HG03196 (cell line): ENCODE results near the gene C10orf90.
"Not testable (repeated sequence)": the region's sequence is repeated elsewhere in the genome, so short reads cannot be mapped to it uniquely, and the experiment has no call there.

Source experiments
- ATAC-seq: cut with Tn5 transposase; IDR thresholded peaks from one replicate; pipeline ENCODE4 v1.9.1; 2021; ENCODE audit not compliant: unreplicated experiment

The C10orf90 gene

DNA sequence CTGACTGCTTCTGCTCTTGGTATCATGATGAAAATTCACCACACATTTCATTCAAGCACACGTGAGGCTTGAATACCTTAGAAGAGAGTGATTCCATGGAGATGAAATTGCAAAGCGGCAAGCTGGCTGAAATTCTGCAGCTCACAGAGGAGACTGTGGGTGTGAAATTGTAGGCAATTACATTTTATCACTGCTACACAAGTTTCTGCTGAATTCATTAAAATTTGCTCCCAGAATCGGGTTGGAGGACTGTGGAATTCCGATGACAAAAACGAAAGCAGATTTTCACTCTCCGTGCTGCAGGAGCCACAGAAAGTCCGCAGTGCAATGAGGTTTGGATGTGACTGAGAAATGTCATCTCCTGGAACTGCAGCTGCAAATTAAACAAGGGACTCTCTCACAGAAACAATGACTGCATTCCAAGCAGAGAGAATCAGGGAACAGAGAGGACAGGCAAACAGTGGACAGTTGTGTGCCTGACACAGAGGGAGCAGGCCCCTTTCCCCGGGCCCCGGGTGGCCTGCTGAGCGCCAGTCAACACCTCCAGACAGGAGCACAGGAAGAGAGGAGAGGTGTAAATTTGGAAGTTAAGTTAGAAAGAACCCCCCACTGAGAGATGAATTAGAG, 109.1 kb downstream of the C10orf90 start:
- ATAC-seq: no peak

DNA sequence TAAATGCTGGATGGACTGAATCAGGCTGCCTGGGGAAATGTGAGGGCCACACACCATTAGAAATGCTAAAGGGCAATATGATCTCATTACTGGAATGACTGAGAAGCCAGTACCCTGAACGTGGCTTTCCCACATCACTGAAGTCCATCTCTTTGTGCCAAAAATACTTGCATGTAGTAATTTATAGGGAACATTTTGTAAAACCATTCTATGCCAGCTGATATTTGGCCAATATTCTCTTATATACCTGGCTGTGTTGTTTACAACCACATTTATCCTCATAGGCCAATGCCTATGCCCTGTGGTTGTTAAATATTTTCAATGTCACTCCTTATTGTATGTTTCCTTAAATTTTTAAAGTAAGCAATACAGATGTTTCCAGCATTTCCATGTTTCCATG, 111.6 kb downstream of the C10orf90 start:
- no peak for ATAC-seq

DNA sequence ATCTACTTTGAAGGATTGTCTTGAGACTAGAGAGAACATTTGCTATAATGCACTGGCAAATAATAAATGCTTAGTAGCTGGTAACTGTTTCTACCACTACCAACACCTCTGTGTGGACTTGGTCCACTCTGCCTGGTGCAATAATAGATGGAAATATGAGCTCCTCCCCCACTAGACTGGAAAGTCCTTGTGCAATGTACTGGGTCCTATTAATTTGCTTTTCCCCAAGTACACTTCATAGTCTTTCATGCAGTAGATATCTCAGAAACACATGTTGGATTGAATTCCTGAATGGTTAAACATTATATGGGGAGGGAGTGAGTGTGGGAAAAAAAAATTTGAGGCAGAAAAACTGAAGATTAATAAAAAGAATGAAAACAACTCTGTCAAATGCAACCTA, 119.3 kb downstream of the C10orf90 start:
- ATAC-seq: no peak

DNA sequence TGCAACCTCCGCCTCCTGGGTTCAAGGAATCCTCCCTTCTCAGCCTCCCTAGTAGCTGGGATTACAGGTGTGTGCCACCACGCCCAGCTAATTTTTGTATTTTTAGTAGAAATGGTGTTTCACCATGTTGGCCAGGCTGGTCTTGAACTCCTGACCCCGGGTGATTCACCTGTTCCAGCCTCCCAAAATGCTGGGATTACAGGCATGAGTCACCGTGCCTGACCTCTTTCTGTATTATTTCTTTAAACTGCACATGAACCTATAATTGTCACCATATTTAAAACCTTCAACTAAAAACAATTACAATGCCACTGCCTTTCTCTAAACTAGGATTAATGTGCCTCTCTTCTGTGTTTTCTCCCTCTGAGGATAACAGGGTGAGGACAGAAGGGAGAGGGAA, 119.9 kb downstream of the C10orf90 start:
- ATAC-seq: not testable (repeated sequence)

DNA sequence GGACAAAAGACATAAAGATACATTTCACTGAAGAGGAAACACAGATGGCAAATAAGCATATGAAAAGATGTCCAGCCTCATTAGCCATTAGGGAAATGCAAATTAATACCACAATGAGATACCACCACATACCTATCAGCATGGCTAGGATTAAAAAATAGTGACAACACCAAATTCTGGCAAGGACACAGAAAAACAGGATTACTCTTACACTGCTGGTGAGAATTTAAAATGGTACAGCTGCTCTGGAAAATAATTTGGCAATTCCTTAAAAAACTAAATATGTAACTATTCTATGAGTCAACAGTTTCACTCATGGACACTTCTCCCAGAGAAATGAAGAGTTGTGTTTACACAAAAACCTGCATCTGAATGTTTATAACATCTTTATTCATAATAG, 121.1 kb downstream of the C10orf90 start:
- ATAC-seq: no peak

DNA sequence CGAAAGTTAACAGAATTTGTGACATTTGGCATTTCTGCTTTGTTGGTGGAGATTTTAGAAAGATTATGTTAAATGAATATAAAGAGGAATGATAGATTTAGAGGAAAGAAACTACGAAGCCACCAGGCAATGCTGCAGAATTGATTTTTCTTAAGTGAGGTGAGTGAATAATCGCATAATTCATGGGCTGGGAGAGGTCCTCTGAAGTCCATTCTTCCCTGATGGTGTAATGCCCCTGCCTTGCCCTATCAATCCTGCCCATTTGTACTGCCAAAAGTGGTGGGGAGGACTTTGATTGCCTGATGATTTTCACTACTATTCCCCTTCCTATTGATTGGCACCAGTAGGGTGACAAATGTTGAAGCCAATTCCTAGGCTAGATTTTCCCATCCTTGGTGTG, 125.9 kb downstream of the C10orf90 start:
- no peak for ATAC-seq

DNA sequence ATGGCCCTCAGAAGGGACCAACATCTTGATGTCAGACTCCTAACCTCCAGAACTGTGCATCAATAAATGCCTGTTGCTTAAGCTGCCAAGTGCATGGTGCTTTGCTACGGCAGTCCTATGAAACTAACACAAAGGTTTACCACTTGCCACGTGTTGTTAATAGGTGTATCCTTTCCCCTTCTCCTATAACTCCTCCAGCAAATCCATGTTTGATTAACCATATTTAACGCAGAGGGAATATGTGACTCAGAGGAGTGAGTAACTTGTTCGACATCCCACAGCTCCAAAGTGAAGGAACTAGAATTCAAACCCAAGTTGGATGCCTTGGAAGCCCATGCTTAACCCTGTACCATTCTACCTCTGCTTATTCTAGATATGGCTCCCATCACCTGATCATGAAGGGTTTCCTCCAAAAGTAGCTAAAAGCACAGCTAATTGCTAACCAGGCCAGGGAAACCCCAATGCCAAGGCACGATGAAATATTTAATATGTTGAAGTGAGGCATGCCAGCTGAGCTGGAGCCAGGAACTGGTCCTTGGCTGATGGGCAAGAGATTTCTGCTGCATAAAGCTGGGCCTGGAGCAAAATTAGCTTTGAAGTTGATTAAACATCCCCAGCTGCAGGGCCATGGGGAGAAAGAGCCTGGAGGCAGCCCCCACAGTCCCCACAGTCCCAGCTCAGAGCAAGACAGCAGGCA, 131.9 kb downstream of the C10orf90 start:
- no peak for ATAC-seq

DNA sequence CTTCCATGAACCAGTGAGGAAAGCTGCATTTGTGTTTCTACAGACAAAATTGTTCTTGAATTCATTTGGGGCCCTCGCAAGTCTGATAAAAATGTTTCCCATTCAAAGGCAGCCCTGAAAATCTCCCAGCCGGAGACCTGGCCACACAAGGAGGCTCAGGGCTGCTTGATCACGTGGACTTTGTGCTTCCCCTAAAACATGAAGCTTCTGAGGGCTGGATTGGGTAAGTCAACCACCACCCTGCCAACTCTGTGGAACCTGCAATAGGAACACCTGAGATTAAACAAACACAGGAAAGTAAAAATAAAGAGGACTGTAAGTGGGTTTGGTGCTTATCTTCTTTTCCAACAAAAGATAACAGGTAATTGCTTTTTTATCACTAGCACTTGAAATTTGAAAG, 133.8 kb downstream of the C10orf90 start:
- ATAC-seq: no peak

DNA sequence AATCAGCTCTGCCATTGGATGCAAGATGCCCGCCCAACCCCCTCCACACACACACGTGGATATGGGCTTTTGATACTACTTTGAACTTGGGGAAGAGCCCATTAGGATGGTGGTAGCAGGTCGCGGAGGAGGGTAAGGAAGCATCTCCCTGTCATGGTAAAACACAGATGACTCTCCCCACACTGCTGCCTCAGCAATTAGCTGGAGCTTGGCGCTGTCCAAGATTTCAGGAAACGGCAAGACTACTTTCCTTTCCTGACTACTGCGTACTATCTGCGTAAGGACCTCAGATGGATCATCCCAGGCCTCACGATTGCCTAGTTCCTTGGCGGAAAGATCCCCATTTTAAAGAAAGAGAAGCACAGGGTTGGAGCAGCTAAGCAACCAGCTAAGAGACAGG, 134.3 kb downstream of the C10orf90 start:
- no peak for ATAC-seq

DNA sequence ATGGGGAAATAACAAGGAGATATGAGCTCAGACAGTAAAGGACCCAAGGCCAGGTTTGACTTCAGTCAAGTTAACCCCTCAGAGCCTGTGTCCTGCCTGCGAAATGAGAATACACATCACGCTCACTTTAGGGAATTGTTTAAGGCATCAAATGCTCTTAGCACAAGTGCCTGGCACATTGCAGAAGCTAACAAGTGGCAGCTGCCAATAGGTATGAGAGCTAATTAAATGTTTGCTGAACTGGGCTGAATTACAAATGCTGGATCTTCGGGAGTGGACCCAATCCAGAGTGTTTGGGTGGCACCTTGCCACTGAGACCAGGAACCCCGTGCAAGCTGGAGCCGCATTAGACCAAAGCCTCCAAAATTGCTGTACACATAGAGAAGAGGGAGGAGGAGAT, 136.8 kb downstream of the C10orf90 start:
- ATAC-seq: no peak

DNA sequence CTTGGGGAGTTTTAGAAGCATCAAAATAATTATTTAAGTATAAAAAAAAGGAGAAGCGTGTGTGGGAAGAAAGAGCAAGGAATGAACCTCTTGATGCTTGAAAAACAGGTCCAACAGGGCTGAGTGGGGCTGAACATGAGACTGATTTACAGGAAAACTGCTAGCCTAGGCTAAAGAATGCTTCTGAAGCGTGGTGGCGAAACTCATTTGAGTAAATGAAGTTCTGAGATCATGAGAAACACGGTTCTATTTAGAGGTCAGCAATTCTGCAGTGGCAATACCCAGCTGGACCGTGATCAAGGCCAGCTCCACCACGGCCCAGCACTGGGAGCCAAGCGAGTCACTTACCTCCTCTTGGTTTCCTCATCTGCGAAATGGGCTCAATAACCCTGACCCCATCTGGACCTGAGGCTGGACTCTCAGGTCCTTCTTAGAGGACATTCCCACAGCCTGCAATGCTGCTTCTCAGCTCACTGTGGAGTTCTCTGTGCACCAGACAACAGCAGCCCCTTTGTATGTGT, 142.1 kb downstream of the C10orf90 start:
- ATAC-seq: no peak

DNA sequence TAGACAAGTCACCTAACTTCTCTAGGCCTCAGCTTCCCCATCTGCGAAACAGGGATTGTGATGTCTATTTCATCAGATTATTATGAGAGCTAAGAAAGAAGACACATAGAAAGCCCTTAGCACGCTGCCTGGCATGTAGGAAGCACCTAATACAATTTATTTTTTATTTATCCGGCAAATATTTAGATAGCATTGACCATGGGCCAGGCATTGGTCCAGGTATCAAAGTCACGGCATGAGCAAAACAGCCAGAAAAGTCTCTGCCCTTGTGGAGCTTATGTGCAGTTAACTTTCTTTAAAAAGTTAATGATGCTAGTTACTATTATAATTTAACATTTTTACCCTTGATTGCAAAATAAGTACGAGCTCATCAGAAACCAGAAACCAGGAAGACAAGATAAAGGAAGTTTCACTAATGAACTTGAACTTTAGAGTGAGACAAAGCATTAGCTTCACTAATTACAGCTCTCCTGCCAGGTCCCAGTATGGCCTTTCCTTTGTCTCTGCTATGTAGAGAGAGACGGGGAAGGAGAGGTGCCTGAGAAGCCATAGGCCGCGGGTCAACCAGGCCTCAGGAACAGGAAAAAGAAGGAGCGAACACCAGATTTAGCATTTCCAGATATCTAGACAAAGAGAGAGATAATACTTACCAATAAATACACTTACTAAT, 142.7 kb downstream of the C10orf90 start:
- ATAC-seq: no peak

DNA sequence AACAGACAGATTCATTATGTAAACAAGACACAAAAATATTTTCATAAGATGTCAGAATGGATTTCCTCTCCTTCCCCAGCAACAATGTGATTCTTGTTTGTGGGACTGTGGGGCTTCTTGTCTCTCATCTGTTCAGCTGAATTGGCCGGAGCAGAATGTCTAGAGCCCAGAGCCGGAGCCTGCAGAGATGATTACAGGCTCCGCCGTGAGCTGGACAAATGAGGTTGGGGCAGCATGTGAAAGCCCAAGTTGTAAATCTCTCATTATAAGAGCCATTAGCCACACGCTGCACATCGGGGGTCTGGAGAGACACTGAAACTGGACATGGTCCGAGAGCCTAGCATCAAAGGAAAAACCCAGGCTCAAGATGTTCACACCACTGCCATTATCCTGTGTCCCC, 145.2 kb downstream of the C10orf90 start:
- no peak for ATAC-seq

DNA sequence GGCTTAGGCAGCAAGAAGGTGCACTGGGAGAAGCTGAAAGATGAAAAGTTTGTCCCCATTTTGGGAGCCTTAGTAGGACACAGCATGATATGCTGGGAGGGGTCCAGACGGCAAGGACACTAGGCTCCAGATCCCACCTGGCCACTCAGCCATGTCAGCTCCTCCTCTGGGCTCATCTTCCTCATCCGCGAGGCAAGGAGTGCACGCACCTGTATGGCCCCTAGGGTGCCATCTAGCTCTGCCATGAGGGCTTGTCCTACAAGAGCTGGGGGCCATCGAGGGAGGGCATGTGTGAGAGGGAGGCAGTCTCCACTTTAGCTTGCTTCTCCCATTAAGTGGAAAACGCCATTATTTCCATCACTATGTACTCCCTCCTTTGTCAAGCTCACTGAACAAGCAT, 146.0 kb downstream of the C10orf90 start:
- no peak for ATAC-seq

DNA sequence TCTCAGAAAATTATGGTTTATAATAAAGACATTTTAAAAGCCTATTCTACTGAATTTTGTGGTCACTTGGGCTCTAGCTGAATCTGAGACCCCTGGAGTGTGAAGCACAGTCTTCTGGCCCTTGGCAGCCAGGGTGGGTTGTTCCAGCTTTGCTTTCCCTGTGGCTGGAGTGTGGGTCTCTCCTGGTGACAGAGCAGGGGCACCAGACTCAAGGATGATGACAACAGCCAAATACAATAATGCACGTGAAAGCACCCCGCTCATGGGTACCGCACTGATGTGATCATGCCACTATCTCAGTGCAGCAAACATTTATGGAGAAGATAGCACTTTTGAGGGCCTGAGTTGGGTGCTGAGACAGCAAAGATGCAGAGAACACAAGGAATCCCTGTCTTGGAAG, 147.4 kb downstream of the C10orf90 start:
- ATAC-seq: no peak

DNA sequence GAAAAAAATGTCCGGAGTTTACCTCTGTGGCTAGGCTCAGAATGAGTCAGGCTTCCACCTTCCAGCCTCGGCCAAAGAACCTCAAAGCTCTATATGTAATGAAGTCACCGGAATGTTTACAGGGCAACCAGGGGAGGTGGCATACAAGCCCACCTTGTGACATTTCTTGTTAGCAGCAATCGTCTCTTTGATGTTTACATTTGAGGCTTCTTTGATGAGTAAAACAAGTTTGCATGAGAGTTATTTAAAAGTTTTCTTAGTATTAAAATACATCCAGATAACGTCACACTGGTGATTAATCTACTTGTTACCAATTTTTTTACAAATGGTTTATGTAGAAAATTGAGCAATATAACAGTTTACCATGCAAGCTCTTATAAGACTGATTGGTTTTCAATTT, 149.1 kb downstream of the C10orf90 start:
- ATAC-seq: no peak

DNA sequence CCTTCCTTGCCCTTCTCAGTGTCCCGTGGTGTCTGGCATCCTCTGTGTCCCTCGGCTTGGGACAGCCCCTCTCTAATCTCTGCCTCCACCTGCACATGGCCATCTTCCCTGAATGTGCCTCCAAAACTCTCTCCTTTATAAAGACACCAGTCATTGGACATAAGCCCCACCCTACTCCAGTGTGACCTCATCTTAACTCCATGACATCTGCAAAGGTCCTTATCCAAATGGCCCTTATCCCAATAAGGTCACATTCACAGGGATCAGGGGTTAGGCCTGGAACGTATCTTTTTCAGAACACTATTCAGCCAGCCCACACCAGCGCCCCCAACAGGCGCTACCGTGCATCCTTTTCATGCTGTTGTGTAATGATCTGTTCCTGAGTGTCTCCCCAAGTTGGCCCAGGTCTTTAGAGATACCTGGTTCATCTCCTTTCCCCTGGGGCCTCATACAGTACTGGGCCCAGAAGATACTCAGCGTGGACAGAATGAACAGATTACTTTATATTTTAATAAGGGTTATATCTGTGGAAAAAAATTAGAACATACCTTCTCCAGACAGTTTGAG, 149.7 kb downstream of the C10orf90 start:
- no peak for ATAC-seq

DNA sequence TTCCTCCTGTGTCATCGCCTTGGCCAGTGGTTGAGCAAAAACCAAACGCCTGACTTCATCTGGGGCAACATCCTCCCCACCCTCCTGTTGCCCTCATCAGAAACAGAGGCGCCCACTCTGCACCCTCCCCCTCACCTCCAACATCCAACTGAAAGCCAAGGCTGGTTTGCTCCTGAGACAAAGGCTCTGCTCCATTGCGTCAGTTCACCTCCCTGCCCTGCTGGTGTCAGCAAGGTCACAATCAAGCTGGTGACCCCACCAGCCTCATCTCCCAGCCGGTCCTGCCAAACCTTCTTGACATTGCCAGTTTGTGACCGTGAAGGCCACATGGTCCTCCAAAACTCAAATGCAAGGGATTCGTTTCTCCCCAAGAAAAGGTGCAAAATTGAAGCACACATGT, 150.5 kb downstream of the C10orf90 start:
- no peak for ATAC-seq

DNA sequence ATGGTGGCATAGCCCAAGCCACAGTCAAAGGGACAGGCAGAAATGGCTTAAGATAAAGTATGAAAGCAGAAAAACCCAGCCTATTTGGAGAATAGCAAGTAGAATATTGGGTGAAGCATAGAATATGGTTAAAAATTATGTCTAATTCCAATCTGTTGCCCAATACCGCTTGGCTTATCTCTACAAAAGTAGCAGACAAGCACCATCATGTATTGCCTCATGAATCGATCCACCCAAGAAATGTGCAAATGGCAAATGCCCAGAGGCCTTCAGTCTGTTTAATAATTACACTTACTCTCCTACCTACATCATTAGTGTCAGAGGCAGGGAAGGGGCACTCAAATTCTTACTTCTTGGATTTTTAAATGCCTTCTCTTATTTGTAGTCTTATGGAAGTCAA, 151.3 kb downstream of the C10orf90 start:
- ATAC-seq: no peak

DNA sequence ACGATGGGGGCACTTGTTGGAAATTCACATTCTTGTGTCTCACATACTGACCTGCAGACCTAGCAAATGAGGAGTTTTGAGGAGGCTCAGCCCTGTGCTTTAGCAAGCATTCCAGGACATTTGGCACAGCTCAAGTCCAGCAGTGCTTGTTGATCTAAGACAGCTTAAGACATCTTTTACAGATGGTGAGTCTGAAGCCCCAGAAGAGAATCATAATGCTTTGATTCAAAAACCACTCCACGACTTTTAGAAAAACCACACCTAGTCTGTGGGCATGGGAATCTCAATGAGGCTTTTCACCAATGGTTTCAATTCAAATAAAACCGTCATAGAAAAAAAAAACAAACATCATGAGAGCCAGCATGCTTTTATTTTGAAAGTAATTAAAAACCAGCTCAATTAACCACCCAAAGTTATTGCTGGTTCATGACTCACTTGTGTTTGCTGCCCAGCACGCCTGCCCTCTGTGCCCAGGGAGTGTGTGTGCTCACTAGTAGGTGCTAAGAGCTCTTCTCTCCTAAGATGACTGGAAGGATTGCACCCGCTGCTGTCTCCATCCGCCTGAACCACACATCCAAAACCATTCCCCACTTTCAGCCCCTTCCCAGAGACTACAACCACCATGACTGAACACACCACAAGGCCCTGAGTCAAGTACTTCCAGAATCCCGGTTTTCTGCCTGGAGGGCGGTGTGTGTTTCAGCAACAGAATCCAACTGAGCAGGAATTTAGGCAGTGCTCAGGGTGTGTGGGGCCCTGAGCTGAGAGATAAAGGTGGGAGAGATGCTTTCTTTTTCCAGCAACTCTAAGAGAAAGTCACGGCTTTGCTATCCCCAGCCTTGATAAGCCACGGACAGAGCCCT, 152.0 kb downstream of the C10orf90 start:
- ATAC-seq: no peak

DNA sequence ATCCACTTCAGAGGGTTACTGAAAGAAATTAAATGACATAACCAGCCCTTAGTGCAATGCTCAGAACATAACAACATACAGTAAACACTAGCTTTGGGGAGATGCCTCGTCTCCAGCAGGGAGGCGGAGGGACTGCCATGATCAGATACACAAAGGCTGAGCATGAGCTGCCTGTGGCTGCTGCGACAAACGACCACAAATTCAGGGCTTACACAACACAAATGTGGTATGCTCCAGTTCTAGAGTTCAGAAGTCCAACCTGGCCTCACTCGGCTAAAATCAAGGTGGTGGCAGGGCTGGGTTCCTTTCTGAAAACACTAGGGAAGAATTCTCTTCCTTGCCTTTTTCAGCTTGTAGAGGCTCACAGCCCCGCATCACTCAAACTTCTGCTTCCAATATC, 154.0 kb downstream of the C10orf90 start:
- no peak for ATAC-seq
